GM15510 (cell line): ENCODE data around the gene PRB4.

Experiments
- POLR2A ChIP-seq: IDR thresholded peaks from 3 replicates; pipeline ENCODE4 v1.6.1; 2011; ENCODE audit warnings: borderline replicate concordance; ENCODE audit not compliant: insufficient read length; ENCODE audit errors: extremely low read depth

Gene PRB4

DNA sequence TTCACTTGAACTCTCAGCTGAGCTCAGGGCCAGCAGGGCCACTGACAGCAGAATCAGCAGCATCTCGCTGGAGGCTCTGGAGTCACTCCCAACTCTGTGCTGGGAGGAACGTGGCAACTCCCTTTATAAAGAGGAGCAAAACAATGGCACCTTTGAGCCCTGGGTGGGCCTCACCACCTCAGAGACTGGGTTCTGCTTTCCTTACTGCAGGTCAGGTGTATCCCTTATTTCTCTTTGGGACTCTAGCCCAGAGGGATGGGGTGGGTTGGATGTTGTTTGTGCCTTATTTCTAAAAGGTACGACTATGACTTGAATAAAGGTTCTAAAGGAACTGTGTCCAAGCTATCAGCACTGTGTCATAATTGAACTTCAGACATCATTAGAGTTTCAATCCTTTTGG is at the start of gene PRB4:
Gene PRB4 (minus strand): TSS at position 101 of the 400 bp plus-strand sequence. CDS start 38 bp downstream, at position 63.
- TF ChIP-seq POLR2A, result no peak

DNA sequence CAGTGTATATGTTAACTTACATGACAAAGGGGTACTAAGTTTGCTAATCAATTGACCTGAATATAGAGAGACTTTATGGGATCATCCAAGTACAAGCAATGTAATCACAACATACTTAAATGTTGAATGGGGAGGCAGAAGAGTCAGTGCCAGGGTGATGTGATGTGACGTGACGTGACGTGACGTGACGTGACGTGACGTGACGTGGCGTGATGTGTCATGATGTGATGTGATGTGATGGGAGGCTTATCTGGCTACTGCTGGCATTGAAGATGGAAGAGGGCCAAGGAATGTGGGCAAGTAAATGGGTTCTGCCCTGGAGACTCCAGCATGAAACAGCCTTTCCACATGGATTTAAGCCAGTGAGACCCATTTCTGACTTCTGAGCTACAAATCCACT is 38.2 kb upstream of the PRB4 start:
- no peak for TF ChIP-seq POLR2A

- TF ChIP-seq POLR2A, result no peak
Observed at GRCh38 chr12:11347810-11348209, 37.6 kb upstream of the PRB4 start.

DNA sequence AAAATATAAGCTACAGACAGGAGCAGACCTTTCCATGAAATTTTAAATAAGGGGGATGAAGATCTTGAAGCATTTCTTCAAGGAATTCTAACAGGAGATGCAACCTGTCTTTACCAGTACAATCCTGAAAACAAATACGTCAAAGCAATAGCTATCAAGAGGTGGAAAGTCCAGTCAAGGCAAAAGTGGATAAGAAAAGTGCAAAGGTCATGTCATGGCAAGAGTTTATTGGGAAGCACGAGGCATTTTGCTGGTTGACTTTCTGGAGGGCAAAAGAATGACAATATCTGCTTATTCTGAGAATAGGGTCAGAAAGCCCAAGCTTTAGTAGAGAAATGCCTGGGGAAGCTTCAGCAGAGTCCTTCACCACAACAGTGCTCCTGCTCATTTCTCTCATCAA is 34.3 kb upstream of the PRB4 start:
- no peak for TF ChIP-seq POLR2A

- no peak for TF ChIP-seq POLR2A
Observed at GRCh38 chr12:11324426-11324825, 14.2 kb upstream of the PRB4 start.

DNA sequence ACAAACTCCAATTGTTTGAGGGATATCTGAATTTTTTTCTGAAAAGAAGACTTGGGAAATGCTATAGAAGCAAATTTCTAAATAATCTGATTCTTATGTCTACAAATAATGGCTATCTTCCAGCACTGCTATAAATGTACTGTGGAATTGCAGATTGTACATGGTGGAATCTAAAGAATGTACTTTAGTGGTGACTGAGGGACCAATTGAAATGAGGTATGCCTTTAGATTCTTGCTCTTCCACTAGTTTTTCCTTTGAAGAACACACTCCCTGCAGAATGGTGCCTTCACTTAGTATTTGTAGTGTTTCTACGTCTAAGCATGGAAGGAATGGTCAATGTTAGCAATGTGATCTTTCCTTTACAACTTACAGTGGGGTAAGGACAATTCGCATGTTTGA is 11.7 kb upstream of the PRB4 start:
- no peak for TF ChIP-seq POLR2A

DNA sequence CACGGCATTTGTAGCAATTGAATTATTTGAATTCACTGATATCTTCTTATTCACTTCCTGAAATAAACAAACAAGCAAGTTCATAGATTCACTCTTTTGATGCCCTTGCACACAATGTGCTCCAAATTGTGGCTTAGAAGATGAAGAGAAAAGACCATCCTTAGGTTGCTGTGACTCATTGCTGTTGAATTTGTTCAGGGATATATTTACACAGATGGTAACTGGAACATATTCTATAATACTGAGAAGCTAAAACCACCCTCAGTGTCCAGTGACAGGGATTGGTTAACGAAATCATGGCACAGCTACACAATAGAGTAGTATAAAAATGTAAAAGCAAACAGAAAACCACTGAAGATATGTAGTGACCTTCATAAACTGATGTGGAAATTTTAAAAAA is 3.1 kb downstream of the PRB4 start:
- TF ChIP-seq POLR2A, result no peak

- no peak for TF ChIP-seq POLR2A
Observed at GRCh38 chr12:11273449-11273848, 36.8 kb downstream of the PRB4 start.

- TF ChIP-seq POLR2A, result no peak
Observed at GRCh38 chr12:11269607-11270006, 40.6 kb downstream of the PRB4 start, which contains the start of gene PRB3. Gene PRB3, minus strand, starts transcription at chr12:11269707. Its CDS starts 38 bp downstream, at chr12:11269669.

GRCh38 chr12:11264501-11264900 is 45.7 kb downstream of the PRB4 start:
- TF ChIP-seq POLR2A, result no peak
